Hepatocyte (in vitro differentiated cells): ENCODE results near the gene SGPL1. TPM values are rescaled to one million over a fixed set of nuclear protein-coding genes. Genes with fewer than 3 reads are reported as not detected.
A peak's percentile ranks its signal among the peaks of the same experiment; 100 is the strongest.

Source experiments
- DNase-seq: peaks from one replicate; pipeline ENCODE4 v3.0.0-alpha.2; 2016; ENCODE audit warnings: low spot score
- H2AFZ ChIP-seq: fragments of 200-600 bp; sonication (generic); 2 replicates; pipeline ENCODE4 v1.6.0; 2016; ENCODE audit warnings: antibody characterized with exemption, mild to moderate bottlenecking
- H3K27ac ChIP-seq: fragments of 200-600 bp; sonication (generic); 2 replicates; pipeline ENCODE4 v1.5.1; 2016; ENCODE audit warnings: mild to moderate bottlenecking
- H3K27me3 ChIP-seq: fragments of 200-600 bp; sonication (generic); 2 replicates; pipeline ENCODE4 v1.6.1; 2016
- H3K36me3 ChIP-seq: fragments of 200-600 bp; sonication (generic); replicated peaks from 2 replicates; pipeline ENCODE4 v1.5.1; 2016; ENCODE audit warnings: low read depth; ENCODE audit not compliant: insufficient read depth
- H3K4me1 ChIP-seq: fragments of 200-600 bp; sonication (generic); 2 replicates; pipeline ENCODE4 v1.5.1; 2016; ENCODE audit warnings: mild to moderate bottlenecking, moderate library complexity; ENCODE audit not compliant: insufficient read depth
- H3K4me2 ChIP-seq: fragments of 200-600 bp; sonication (generic); 2 replicates; pipeline ENCODE4 v1.6.0; 2016
- H3K4me3 ChIP-seq: fragments of 200-600 bp; sonication (generic); 2 replicates; pipeline ENCODE4 v1.5.1; 2016; ENCODE audit warnings: mild to moderate bottlenecking
- H3K79me2 ChIP-seq: fragments of 200-600 bp; sonication (generic); 2 replicates; pipeline ENCODE4 v1.6.0; 2017; ENCODE audit warnings: mild to moderate bottlenecking
- H3K9me2 ChIP-seq: fragments of 200-600 bp; sonication (generic); replicated peaks from 2 replicates; pipeline ENCODE4 v1.6.0; 2017; ENCODE audit warnings: mild to moderate bottlenecking; ENCODE audit not compliant: insufficient read depth
- H3K9me3 ChIP-seq: fragments of 200-600 bp; sonication (generic); 2 replicates; pipeline ENCODE4 v1.5.1; 2016; ENCODE audit warnings: low read depth, mild to moderate bottlenecking
- H4K20me1 ChIP-seq: fragments of 200-600 bp; sonication (generic); 2 replicates; pipeline ENCODE4 v1.6.0; 2016; ENCODE audit warnings: mild to moderate bottlenecking; ENCODE audit not compliant: insufficient read depth, poor library complexity, severe bottlenecking
- EZH2 ChIP-seq: fragments of 200-600 bp; sonication (generic); IDR thresholded peaks from 2 replicates; pipeline ENCODE4 v1.6.1; 2016; ENCODE audit warnings: antibody characterized with exemption, mild to moderate bottlenecking, borderline replicate concordance
- EZH2phosphoT487 ChIP-seq: fragments of 200-600 bp; sonication (generic); IDR thresholded peaks from one replicate; pipeline ENCODE4 v1.6.1; 2018; ENCODE audit warnings: antibody characterized with exemption, mild to moderate bottlenecking, low read depth, moderate library complexity; ENCODE audit not compliant: unreplicated experiment, severe bottlenecking
- whole genome bisulfite sequencing: methylation state at CpG from one replicate; pipeline ENCODE4 v1.1.6; 2016; ENCODE audit warnings: low lambda C conversion rate; ENCODE audit errors: missing lambda C conversion rate; 5-methylcytosine and 5-hydroxymethylcytosine counted together
- polyA plus RNA-seq: library from polyadenylated mRNA; unstranded; fragments of >200 nt; fragmentation: Nextera tagmentation; extraction: Ambion mirVana; gene quantifications from 2 replicates; pipeline ENCODE4 v1.2.1, GENCODE V29; 2016
- total RNA-seq: library from RNA; depleted of rRNA; stranded (reverse); fragments of >200 nt; gene quantifications from 2 replicates; pipeline ENCODE4 v1.2.3, GENCODE V29; 2014
- TF ChIP-seq, protein P1 (sequence below): fragments of 200-600 bp; sonication (generic); IDR thresholded peaks from 2 replicates; pipeline ENCODE4 v1.5.1; 2016; ENCODE audit warnings: antibody characterized with exemption, mild to moderate bottlenecking; ENCODE audit not compliant: poor library complexity

Gene SGPL1
- total and polyA plus RNA-seq, 2 experiments from 2014 or later = 20.2 to 43.5 TPM

- Histone ChIP-seq H2AFZ (no peak overlapping the region), H3K27me3 (peaks cover 10% of the 10 kb centered on the region), H3K9me2 (no peaks in the 10 kb centered on the region), H3K36me3 (no peaks in the 10 kb centered on the region), H3K4me3 (no peak overlapping the region), H3K4me1 (no peaks in the 10 kb centered on the region), H3K9me3 (no peaks in the 10 kb centered on the region), H3K27ac (no peak overlapping the region), H3K79me2 (no peaks in the 10 kb centered on the region), H4K20me1 (no peaks in the 10 kb centered on the region), H3K4me2 (no peak overlapping the region)
- WGBS = 35% methylated on average over 22 of the region's 22 CpGs
- TF ChIP-seq EZH2phosphoT487 (no peak), EZH2 (no peak)
- TF ChIP-seq, protein P1, sequence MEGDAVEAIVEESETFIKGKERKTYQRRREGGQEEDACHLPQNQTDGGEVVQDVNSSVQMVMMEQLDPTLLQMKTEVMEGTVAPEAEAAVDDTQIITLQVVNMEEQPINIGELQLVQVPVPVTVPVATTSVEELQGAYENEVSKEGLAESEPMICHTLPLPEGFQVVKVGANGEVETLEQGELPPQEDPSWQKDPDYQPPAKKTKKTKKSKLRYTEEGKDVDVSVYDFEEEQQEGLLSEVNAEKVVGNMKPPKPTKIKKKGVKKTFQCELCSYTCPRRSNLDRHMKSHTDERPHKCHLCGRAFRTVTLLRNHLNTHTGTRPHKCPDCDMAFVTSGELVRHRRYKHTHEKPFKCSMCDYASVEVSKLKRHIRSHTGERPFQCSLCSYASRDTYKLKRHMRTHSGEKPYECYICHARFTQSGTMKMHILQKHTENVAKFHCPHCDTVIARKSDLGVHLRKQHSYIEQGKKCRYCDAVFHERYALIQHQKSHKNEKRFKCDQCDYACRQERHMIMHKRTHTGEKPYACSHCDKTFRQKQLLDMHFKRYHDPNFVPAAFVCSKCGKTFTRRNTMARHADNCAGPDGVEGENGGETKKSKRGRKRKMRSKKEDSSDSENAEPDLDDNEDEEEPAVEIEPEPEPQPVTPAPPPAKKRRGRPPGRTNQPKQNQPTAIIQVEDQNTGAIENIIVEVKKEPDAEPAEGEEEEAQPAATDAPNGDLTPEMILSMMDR = peak; percentile 86
- peak; percentile 69 for DNase-seq
Measured at GRCh38 chr10:70925377-70926225, 109.9 kb downstream of the SGPL1 start.

DNA sequence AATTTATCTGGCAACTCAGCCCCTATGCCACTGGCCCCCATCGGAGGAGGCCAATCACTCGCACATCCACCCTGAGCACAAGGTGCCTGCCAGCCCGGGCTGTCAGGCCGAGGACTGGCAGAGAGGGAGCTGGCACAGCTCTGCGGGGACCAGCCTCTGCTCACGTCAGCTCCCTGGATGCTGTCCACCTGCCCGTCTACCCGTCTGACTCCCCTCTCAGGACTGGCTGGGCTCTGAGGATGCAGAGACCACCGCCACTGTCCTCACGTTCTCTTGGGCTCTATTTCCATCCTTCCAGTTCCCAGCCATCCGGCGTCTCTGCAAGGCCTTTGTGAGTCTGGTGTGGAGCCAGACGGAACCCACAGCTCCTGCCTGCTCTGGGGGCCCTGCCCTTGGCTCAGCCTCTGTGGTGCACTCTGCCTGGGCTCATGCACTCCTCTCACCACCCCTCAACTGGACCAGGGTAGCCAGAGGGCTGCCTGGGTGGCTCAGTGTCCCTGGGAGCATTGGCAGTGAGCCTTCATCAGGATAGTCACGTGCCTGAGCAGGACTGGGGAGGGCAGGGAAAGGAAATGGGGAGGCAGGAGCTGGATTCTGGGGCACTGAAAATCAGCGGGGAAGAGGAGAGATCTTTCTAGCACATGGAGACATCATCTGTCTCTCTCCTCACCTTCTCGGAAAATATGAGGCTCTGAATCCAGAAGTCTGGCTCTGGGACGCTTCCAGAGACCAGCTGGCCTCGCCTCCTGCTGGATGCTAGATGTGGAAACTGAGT, 110.7 kb downstream of the SGPL1 start:
- no peak for DNase-seq
- no peaks in the 10 kb centered on the region for H3K9me3 ChIP-seq
- H3K79me2 ChIP-seq = no peaks in the 10 kb centered on the region
- no peaks in the 10 kb centered on the region for H3K9me2 ChIP-seq
- H3K27me3 ChIP-seq = peaks cover 10% of the 10 kb centered on the region
- H3K4me1 ChIP-seq = no peaks in the 10 kb centered on the region
- 86% methylated on average over 18 of the region's 18 CpGs for WGBS
- no peak overlapping the region for H3K27ac ChIP-seq
- no peak overlapping the region for H3K4me2 ChIP-seq
- no peaks in the 10 kb centered on the region for H4K20me1 ChIP-seq
- no peak overlapping the region for H3K4me3 ChIP-seq
- H2AFZ ChIP-seq = no peak overlapping the region
- TF ChIP-seq EZH2 (no peak), EZH2phosphoT487 (no peak)
- H3K36me3 ChIP-seq = no peaks in the 10 kb centered on the region

DNA sequence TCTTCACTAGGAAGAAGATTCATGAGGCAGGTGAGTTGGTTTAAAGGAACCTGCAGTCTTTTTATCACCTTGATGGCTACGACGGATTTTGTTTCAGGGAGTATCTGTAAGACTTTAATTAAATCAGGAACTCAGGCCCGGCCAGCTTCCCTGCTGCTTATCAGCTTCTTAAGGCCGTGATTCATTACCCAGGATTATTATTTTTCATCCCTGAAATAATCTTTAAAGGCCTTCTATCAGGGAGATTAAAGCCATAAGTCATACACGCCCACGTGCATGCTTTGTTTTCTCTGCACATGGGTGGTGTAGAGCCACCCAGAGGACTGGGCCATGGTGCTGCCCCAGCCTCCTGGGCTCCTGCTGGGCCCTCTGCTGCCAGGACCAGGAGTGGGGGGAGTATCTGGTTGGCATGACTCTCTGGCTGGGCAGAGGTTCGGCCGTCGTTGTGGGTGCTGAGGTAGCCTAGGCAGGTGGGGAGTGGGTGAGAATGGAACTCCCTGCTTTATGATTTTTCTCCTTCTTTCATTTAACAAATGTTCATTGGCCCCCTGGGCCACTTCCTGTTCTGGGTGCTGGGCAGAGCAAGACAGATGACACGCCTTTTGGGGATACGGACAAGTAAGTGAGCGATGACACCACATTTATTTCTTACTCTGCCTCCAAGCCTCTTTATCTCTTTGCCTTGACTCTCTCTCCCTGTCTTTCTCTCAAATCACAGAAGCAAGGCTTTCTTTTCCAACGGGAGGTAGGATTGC, 111.6 kb downstream of the SGPL1 start:
- no peaks in the 10 kb centered on the region for H3K36me3 ChIP-seq
- no peak overlapping the region for H3K4me2 ChIP-seq
- no peak overlapping the region for H3K27ac ChIP-seq
- H3K4me1 ChIP-seq = no peaks in the 10 kb centered on the region
- H4K20me1 ChIP-seq = no peaks in the 10 kb centered on the region
- H3K9me3 ChIP-seq = no peaks in the 10 kb centered on the region
- H3K27me3 ChIP-seq = peaks cover 7% of the 10 kb centered on the region
- H3K4me3 ChIP-seq = no peak overlapping the region
- H3K9me2 ChIP-seq = no peaks in the 10 kb centered on the region
- TF ChIP-seq, protein P1 = no peak
- TF ChIP-seq EZH2 = no peak
- TF ChIP-seq EZH2phosphoT487 = no peak
- 59% methylated on average over 13 of the region's 13 CpGs for WGBS
- no peaks in the 10 kb centered on the region for H3K79me2 ChIP-seq
- no peak for DNase-seq
- H2AFZ ChIP-seq = no peak overlapping the region
